Lower lobe of right lung (tissue), 2 donors: ENCODE measurements around the gene NMT1. TPM values are rescaled to one million over a fixed set of nuclear protein-coding genes. Genes with fewer than 3 reads are reported as not detected.

Experiments
- ATAC-seq, 2 donors: fragments of 200-7000 bp; cut with Tn5 transposase; one replicate each; pipeline ENCODE4 v1.9.1; 2020 to 2022; ENCODE audit warnings: mild to moderate bottlenecking in 2 of 2, moderate library complexity in 2 of 2
- DNase-seq: peaks from one replicate; pipeline ENCODE4 v3.0.0-alpha.2; 2020
- H3K27ac ChIP-seq: fragments of 200-600 bp; one replicate; pipeline ENCODE4 v1.8.0; 2022
- H3K27me3 ChIP-seq: fragments of 200-600 bp; one replicate; pipeline ENCODE4 v1.8.0; 2022; ENCODE audit warnings: low read depth
- H3K36me3 ChIP-seq: fragments of 200-600 bp; one replicate; pipeline ENCODE4 v1.8.0; 2022; ENCODE audit warnings: mild to moderate bottlenecking
- H3K4me1 ChIP-seq: fragments of 200-600 bp; one replicate; pipeline ENCODE4 v1.8.0; 2022
- H3K4me3 ChIP-seq: fragments of 200-600 bp; one replicate; pipeline ENCODE4 v1.8.0; 2022; ENCODE audit warnings: mild to moderate bottlenecking
- H3K9me3 ChIP-seq: fragments of 200-600 bp; one replicate; pipeline ENCODE4 v1.8.0; 2022
- intact Hi-C: fragments of 100-400 bp; cut with DNase I; formaldehyde crosslinking; loops from one replicate; pipeline ENCODE4 v1.11.0; 2022
- total RNA-seq: library from RNA; stranded (reverse); fragmentation: NEBNext Ultra II Directional; extraction: Animal tissue kit (Norgen Biotek cat#: 25700); gene quantifications from one replicate; pipeline ENCODE4 v1.2.1, GENCODE V29; 2021
- TF ChIP-seq, protein P1 (sequence below): fragments of 200-600 bp; IDR thresholded peaks from one replicate; pipeline ENCODE4 v1.8.0; 2022; ENCODE audit warnings: antibody characterized with exemption, mild to moderate bottlenecking
- donor health status: DM: no; HTN: yes; CAD: no; lungs with severe emphysema.

NMT1 gene
- total RNA-seq, 1 donor from 2014 or later: 117 TPM

DNA sequence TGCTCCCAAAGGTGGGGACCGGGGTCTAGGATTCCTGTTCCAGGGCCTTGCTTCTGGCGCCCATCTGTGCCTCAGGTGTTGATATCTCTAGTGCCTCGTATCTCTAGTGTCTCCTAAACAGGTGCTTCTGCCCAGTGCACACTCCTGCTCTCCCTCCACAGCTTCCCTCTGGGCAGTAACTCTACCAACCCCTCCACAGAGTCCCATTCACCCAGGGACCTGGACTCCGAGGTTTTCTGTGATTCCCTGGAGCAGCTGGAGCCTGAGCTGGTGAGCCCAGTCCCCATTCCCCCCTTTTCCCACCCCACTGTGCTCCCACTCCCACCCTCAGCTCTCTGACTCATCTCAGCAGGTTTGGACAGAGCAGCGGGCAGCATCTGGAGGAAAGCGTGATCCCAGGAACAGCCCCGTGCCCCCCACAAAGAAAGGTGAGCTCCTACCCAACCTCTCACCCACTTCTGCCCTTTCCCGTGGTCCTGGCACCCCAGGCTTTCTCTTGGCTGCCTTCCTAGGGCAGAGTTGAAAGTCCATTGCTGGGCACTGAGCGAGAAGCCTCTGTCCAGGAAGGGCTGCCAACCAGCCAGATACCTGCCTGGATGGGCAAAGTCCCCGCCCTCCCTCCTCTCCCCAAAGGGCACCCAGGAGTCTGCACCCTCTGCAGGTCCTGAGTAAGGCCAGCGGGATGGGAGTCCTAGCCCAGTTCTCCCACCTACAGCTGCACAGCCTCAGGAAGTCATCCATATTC, 76.6 kb downstream of the NMT1 start:
- DNase-seq: peak; percentile 16
- no peaks in the 10 kb centered on the region for H3K27me3 ChIP-seq
- intact Hi-C loops: loop anchor here (5.0 kb wide), 1 partner anchor 60 kb away; no protein-coding TSS in a partner anchor

DNA sequence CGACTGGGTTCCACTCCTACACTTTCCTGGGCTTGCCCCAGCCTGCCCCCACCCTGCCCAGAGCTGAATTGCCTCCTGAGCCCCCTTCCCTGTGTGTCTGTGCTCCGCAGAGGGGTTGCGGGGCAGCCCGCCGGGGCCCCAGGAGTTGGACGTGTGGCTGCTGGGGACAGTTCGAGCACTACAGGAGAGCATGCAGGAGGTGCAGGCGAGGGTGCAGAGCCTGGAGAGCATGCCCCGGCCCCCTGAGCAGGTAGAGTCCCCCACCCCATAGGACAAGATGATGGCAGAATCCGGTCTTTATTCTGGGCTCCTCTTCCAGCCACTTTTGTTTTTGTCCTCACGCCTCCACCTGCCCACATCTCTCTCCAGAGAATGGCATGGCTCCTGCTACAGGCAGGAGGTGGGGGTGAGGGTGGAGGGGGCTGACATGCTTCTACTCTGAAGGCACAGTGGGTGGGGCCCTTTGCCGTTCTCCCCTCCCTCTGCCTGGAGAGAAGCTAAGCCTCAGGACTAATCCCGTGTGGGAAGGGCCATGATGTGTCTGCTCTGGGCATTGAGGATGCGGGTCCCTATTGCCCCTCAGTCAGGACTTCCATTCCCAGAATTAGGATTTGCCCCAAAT, 77.9 kb downstream of the NMT1 start:
- ATAC-seq: no peak
- Histone ChIP-seq H3K36me3 (peaks cover 10% of the 10 kb centered on the region), H3K27me3 (no peaks in the 10 kb centered on the region), H3K27ac (no peak overlapping the region), H3K4me1 (peaks cover 20% of the 10 kb centered on the region), H3K9me3 (no peaks in the 10 kb centered on the region), H3K4me3 (no peak overlapping the region)
- intact Hi-C loops: loop anchor here (5.0 kb wide), 1 partner anchor 58 kb away; no protein-coding TSS in a partner anchor
- TF ChIP-seq, protein P1, sequence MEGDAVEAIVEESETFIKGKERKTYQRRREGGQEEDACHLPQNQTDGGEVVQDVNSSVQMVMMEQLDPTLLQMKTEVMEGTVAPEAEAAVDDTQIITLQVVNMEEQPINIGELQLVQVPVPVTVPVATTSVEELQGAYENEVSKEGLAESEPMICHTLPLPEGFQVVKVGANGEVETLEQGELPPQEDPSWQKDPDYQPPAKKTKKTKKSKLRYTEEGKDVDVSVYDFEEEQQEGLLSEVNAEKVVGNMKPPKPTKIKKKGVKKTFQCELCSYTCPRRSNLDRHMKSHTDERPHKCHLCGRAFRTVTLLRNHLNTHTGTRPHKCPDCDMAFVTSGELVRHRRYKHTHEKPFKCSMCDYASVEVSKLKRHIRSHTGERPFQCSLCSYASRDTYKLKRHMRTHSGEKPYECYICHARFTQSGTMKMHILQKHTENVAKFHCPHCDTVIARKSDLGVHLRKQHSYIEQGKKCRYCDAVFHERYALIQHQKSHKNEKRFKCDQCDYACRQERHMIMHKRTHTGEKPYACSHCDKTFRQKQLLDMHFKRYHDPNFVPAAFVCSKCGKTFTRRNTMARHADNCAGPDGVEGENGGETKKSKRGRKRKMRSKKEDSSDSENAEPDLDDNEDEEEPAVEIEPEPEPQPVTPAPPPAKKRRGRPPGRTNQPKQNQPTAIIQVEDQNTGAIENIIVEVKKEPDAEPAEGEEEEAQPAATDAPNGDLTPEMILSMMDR: no peak
- no peak for DNase-seq

More for the DNA sequence above, 76.6 kb downstream of the NMT1 start:
- ATAC-seq: no peak
- H3K9me3 ChIP-seq: no peaks in the 10 kb centered on the region
- TF ChIP-seq, protein P1: no peak
- H3K27ac ChIP-seq: no peak overlapping the region
- H3K4me1 ChIP-seq: peaks cover 14% of the 10 kb centered on the region
- no peak overlapping the region for H3K4me3 ChIP-seq
- peaks cover 10% of the 10 kb centered on the region for H3K36me3 ChIP-seq

GRCh38 chr17:45139533-45139920, 78.4 kb downstream of the NMT1 start:
- TF ChIP-seq, protein P1: no peak
- DNase-seq: no peak
- H3K27ac ChIP-seq: no peak overlapping the region

GRCh38 chr17:45143094-45143670, 82.1 kb downstream of the NMT1 start:
- H3K9me3 ChIP-seq: no peaks in the 10 kb centered on the region
- peak overlapping the region; percentile 58 for H3K4me3 ChIP-seq
- ATAC-seq (no peak), DNase-seq (no peak)
- no peaks in the 10 kb centered on the region for H3K27me3 ChIP-seq
- H3K27ac ChIP-seq: peak overlapping the region; percentile 85
- TF ChIP-seq, protein P1: no peak
- peaks cover 25% of the 10 kb centered on the region for H3K4me1 ChIP-seq
- peaks cover 3% of the 10 kb centered on the region for H3K36me3 ChIP-seq
- intact Hi-C loops: no loop called here

More at GRCh38 chr17:45139533-45139920, 78.4 kb downstream of the NMT1 start:
- Histone ChIP-seq H3K36me3 (peaks cover 10% of the 10 kb centered on the region), H3K4me1 (peaks cover 23% of the 10 kb centered on the region), H3K9me3 (no peaks in the 10 kb centered on the region), H3K4me3 (no peak overlapping the region), H3K27me3 (no peaks in the 10 kb centered on the region)
- no peak for ATAC-seq
- intact Hi-C loops: loop anchor here (5.0 kb wide), 1 partner anchor 58 kb away; no protein-coding TSS in a partner anchor

DNA sequence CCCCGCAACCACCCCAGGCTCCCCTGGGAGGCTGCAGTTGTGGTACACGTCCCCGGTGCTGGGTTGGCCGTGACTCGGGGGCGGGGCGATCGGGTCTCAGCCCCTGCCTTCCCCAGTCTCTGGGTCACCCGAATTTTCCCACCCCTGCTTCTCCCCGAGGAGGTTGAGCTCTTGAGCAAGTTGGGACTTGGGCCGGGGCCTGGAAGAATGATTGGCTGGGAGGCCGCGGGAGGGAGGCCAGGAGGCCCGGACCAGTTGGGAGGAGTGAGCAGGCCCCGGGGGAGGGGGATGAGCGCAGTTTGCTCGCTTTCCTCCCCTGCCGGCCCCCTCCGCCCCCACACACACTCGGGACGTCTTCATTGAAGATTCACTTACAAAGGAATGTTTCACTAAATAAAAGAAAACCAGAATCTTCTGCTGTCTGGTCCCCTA, 82.7 kb downstream of the NMT1 start:
- H3K36me3 ChIP-seq: no peaks in the 10 kb centered on the region
- peak; percentile 78 for DNase-seq
- peaks cover 25% of the 10 kb centered on the region for H3K4me1 ChIP-seq
- peak overlapping the region; percentile 58 for H3K4me3 ChIP-seq
- TF ChIP-seq, protein P1: no peak
- ATAC-seq: no peak
- intact Hi-C loops: no loop called here
- H3K9me3 ChIP-seq: no peaks in the 10 kb centered on the region
- no peaks in the 10 kb centered on the region for H3K27me3 ChIP-seq
- peak overlapping the region; percentile 85 for H3K27ac ChIP-seq
